HTERT RPE-1 (cell line): ENCODE measurements around the gene AGXT.

Source experiments
- in situ Hi-C: fragments of 300-500 bp; cut with MboI; formaldehyde crosslinking; loops from 4 replicates; pipeline ENCODE4 v1.14.3; 2020; ENCODE audit warnings: low sequenced_read_pairs

AGXT gene

GRCh38 chr2:240868286-240869108, at the start of gene AGXT:
TSS of gene AGXT (plus strand) at chr2:240868824. CDS start at chr2:240868866, 42 bp downstream.
- in situ Hi-C loops = no loop called here

- in situ Hi-C loops = no loop called here
Observed at GRCh38 chr2:240819126-240819857, 49.3 kb upstream of the AGXT start.

- in situ Hi-C loops = no loop called here
Observed at GRCh38 chr2:240819858-240820606, 48.6 kb upstream of the AGXT start, which contains the start of gene KIF1A. TSS of gene KIF1A (minus strand) at chr2:240820219. CDS start at chr2:240797752, 22,467 bp downstream.

- in situ Hi-C loops = no loop called here
Observed at GRCh38 chr2:240820607-240821428, 47.8 kb upstream of the AGXT start.

- in situ Hi-C loops = no loop called here
Observed at GRCh38 chr2:240821429-240821778, 47.2 kb upstream of the AGXT start.

- in situ Hi-C loops = no loop called here
Observed at GRCh38 chr2:240822280-240822847, 46.3 kb upstream of the AGXT start.

GRCh38 chr2:240823449-240824336, 44.9 kb upstream of the AGXT start:
- in situ Hi-C loops = no loop called here

GRCh38 chr2:240825476-240825875, 43.1 kb upstream of the AGXT start:
- in situ Hi-C loops = no loop called here

GRCh38 chr2:240831594-240832204, 36.9 kb upstream of the AGXT start:
- in situ Hi-C loops = no loop called here

GRCh38 chr2:240832205-240832727, 36.4 kb upstream of the AGXT start:
- in situ Hi-C loops = no loop called here

- in situ Hi-C loops = no loop called here
Observed at GRCh38 chr2:240832921-240833494, 35.6 kb upstream of the AGXT start.

- in situ Hi-C loops = no loop called here
Observed at GRCh38 chr2:240833724-240834285, 34.8 kb upstream of the AGXT start.

- in situ Hi-C loops = no loop called here
Observed at GRCh38 chr2:240834377-240834975, 34.1 kb upstream of the AGXT start.

- in situ Hi-C loops = no loop called here
Observed at GRCh38 chr2:240835528-240835927, 33.1 kb upstream of the AGXT start.

GRCh38 chr2:240836781-240837467, 31.7 kb upstream of the AGXT start:
- in situ Hi-C loops = no loop called here

- in situ Hi-C loops = no loop called here
Observed at GRCh38 chr2:240837621-240838020, 31.0 kb upstream of the AGXT start.
